Smooth muscle cell (in vitro differentiated cells): ENCODE data around the gene ARID3A. TPM values are rescaled to one million over a fixed set of nuclear protein-coding genes. Genes with fewer than 3 reads are reported as not detected.

Experiments used
- DNase-seq: peaks from one replicate; lab custom pipeline; 2025; ENCODE audit not compliant: unreplicated experiment; lab: John Stamatoyannopoulos, UW
- H2AFZ ChIP-seq: fragments of 200-600 bp; sonication (generic); 2 replicates; pipeline ENCODE4 v1.6.0; 2016; ENCODE audit warnings: antibody characterized with exemption, low read depth, mild to moderate bottlenecking
- H3F3A ChIP-seq: fragments of 200-600 bp; sonication (generic); 2 replicates; pipeline ENCODE4 v1.6.0; 2017; ENCODE audit warnings: antibody characterized with exemption, low read depth
- H3K27ac ChIP-seq: fragments of 200-600 bp; sonication (generic); 2 replicates; pipeline ENCODE4 v1.5.1; 2016; ENCODE audit warnings: low read depth, mild to moderate bottlenecking
- H3K27me3 ChIP-seq: fragments of 200-600 bp; sonication (generic); 2 replicates; pipeline ENCODE4 v1.6.1; 2016; ENCODE audit warnings: low read depth, mild to moderate bottlenecking
- H3K36me3 ChIP-seq: fragments of 200-600 bp; sonication (generic); 2 replicates; pipeline ENCODE4 v1.5.1; 2016; ENCODE audit warnings: low read depth
- H3K4me1 ChIP-seq: fragments of 200-600 bp; sonication (generic); 2 replicates; pipeline ENCODE4 v1.5.1; 2016; ENCODE audit warnings: low read depth
- H3K4me2 ChIP-seq: fragments of 200-600 bp; sonication (generic); 2 replicates; pipeline ENCODE4 v1.6.0; 2016; ENCODE audit warnings: mild to moderate bottlenecking
- H3K4me3 ChIP-seq: fragments of 200-600 bp; sonication (generic); 2 replicates; pipeline ENCODE4 v1.5.1; 2016; ENCODE audit warnings: mild to moderate bottlenecking
- H3K79me2 ChIP-seq: fragments of 200-600 bp; sonication (generic); 2 replicates; pipeline ENCODE4 v1.6.0; 2016; ENCODE audit warnings: low read depth, mild to moderate bottlenecking
- H3K9ac ChIP-seq: fragments of 200-600 bp; sonication (generic); 2 replicates; pipeline ENCODE4 v1.6.0; 2016; ENCODE audit warnings: low read depth
- H3K9me3 ChIP-seq: fragments of 200-600 bp; sonication (generic); replicated peaks from 2 replicates; pipeline ENCODE4 v1.5.1; 2016; ENCODE audit warnings: low read depth
- H4K20me1 ChIP-seq: fragments of 200-600 bp; sonication (generic); 2 replicates; pipeline ENCODE4 v1.6.0; 2016; ENCODE audit warnings: low read depth
- CTCF ChIP-seq: fragments of 200-600 bp; sonication (generic); IDR thresholded peaks from 2 replicates; pipeline ENCODE4 v1.5.1; 2017; ENCODE audit warnings: borderline replicate concordance, mild to moderate bottlenecking, antibody characterized with exemption; ENCODE audit not compliant: insufficient read depth, poor library complexity, severe bottlenecking
- WGBS: methylation state at CpG from one replicate; pipeline ENCODE4 v1.1.7; 2016; ENCODE audit warnings: low lambda C conversion rate; 5-methylcytosine and 5-hydroxymethylcytosine counted together
- polyA plus RNA-seq: library from polyadenylated mRNA; unstranded; fragments of >200 nt; fragmentation: Nextera tagmentation; extraction: Ambion mirVana; gene quantifications from 2 replicates; pipeline ENCODE4 v1.2.1, GENCODE V29; 2016
- total RNA-seq: library from RNA; depleted of rRNA; stranded (reverse); fragments of >200 nt; gene quantifications from 2 replicates; pipeline ENCODE4 v1.2.3, GENCODE V29; 2014

The ARID3A gene
- total and polyA plus RNA-seq, 2 experiments from 2014 or later = 45.7 to 50.3 TPM

- Histone ChIP-seq H3K79me2 (peaks cover 16% of the 10 kb centered on the region), H3K4me1 (no peaks in the 10 kb centered on the region), H2AFZ (peak within 1 kb of the TSS; percentile 94), H3K27me3 (no peaks in the 10 kb centered on the region), H4K20me1 (peaks cover 8% of the 10 kb centered on the region), H3K36me3 (no peaks in the 10 kb centered on the region), H3F3A (peaks cover 5% of the 10 kb centered on the region), H3K27ac (peak within 1 kb of the TSS; percentile 96), H3K4me3 (peak within 1 kb of the TSS; percentile 97), H3K9me3 (no peaks in the 10 kb centered on the region), H3K4me2 (peak within 1 kb of the TSS; percentile 97), H3K9ac (peak within 1 kb of the TSS; percentile 95)
- TF ChIP-seq CTCF = no peak
- 2% methylated on average over 39 of the region's 69 CpGs for WGBS
- peak; percentile 75 for DNase-seq
Observed at GRCh38 chr19:892894-893689, 32.7 kb upstream of the ARID3A start, which contains the start of the genes MED16 and RNU6-9. Gene MED16, minus strand, starts transcription at chr19:893187. Its CDS starts 2,056 bp downstream, at chr19:891131. Gene RNU6-9, plus strand, starts transcription at chr19:893484.

DNA sequence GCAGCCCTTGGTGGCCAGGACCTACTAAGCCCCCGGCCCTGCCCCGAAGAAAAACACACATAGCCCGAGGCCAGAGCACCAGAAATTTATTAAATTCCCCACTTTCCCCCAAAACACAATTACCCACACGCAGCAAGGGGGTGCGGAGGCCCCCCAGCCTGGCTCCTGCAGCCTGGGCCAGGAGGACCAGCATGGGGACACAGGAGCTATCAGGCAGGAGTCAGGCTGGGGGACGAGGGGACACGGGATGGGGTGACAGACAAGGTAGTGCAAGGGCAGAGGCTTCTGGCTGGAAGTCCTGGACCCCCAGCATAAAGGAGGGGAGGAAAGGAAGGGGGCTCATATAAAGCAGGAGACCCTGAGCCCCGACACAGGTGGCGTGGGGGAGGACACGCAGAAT, 29.4 kb upstream of the ARID3A start:
- no peak for TF ChIP-seq CTCF
- no peaks in the 10 kb centered on the region for H3K9me3 ChIP-seq
- H3K36me3 ChIP-seq = no peaks in the 10 kb centered on the region
- H3F3A ChIP-seq = peaks cover 5% of the 10 kb centered on the region
- DNase-seq = no peak
- no peak overlapping the region for H3K4me3 ChIP-seq
- H3K4me1 ChIP-seq = no peaks in the 10 kb centered on the region
- H3K4me2 ChIP-seq = no peak overlapping the region
- H3K27me3 ChIP-seq = no peaks in the 10 kb centered on the region
- WGBS = 85% methylated on average over 10 of the region's 10 CpGs
- no peak overlapping the region for H3K9ac ChIP-seq
- H3K27ac ChIP-seq = no peak overlapping the region
- H3K79me2 ChIP-seq = peaks cover 8% of the 10 kb centered on the region
- H4K20me1 ChIP-seq = peaks cover 27% of the 10 kb centered on the region
- H2AFZ ChIP-seq = no peak overlapping the region

GRCh38 chr19:896999-897398, 28.8 kb upstream of the ARID3A start:
- 96% methylated on average over 11 of the region's 11 CpGs for WGBS
- H3K4me1 ChIP-seq = no peaks in the 10 kb centered on the region
- no peak overlapping the region for H2AFZ ChIP-seq
- peaks cover 5% of the 10 kb centered on the region for H3F3A ChIP-seq
- no peak overlapping the region for H3K4me2 ChIP-seq
- no peaks in the 10 kb centered on the region for H3K27me3 ChIP-seq
- H3K27ac ChIP-seq = no peak overlapping the region
- no peaks in the 10 kb centered on the region for H3K9me3 ChIP-seq
- H3K79me2 ChIP-seq = peaks cover 6% of the 10 kb centered on the region
- H3K9ac ChIP-seq = no peak overlapping the region
- H3K4me3 ChIP-seq = no peak overlapping the region
- no peak for TF ChIP-seq CTCF
- peaks cover 32% of the 10 kb centered on the region for H4K20me1 ChIP-seq
- no peak for DNase-seq
- no peaks in the 10 kb centered on the region for H3K36me3 ChIP-seq
